Retina (tissue), 1 donor: ENCODE results near the gene ACIN1.
"Not testable (repeated sequence)": the region's sequence is repeated elsewhere in the genome, so short reads cannot be mapped to it uniquely, and the experiment has no call there.

Experiments used
- DNase-seq: peaks from one replicate; pipeline ENCODE4 v3.0.0-alpha.2; 2016

Gene ACIN1

DNA sequence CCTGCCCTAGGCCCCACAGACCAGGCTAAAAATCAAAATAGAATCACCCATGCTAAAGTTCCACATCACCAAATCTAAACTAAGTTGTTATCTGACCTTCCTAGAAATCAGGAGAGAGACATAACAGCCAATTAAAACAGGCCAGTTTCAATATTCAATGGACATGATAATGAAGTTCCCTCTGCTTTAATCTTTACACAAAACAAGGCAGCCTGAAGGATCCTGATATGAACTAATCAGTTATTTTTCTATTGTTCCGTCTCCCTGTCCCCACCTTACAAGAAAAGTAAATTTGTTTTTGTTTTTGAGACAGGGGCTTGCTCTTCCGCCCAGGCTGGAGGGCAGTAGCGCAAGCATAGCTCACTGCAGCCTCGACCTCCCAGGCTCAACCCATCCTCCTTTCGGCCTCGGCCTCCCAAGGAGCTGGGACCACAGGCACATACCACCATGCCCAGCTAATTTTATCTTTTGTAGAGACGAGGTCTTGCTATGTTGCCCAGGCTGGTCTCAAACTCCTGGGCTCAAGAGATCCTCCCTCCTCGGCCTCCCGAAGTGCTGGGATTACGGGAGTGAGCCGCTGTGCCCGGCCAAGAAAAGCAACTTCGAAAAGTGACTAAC is 29.5 kb upstream of the ACIN1 start:
- no peak for DNase-seq

DNA sequence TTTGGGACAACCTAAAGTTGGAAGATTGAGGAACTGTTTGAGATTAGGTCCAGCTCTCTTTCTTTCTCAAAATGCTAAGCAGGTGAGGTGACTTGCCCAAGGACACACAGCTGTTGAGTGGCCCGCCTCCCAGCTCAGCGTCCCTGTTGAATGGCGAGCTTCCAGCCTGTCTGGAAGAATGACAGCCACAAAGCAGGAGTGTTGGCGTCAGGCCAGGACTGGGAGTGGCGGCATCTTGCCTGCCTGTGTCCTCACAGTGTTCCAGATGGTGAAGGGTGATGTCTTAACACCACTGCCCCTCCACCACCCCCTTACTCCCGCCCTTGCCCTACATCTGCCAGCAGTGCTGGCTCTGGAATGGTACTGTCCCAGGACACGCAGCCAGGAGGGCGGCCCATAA is 28.5 kb upstream of the ACIN1 start:
- DNase-seq, result no peak

DNA sequence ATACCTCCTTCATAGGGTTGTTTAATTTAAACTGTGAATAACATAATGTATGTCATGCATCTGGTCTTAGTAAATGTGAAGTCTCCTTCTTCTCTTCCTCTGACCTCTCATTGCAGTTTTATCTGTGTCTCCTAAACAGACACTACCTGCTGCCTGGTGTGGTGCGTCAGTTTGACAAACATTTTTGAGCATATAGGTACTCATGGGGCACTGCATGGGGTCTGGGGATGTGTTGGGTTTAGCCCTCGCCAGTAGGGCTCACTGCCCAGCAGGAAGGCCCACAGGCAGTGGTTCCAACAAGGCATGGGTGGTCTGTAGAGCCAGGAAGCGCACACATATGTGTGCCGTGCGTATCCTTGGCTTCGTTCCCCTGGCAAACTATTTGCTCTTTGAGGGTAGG is 27.1 kb upstream of the ACIN1 start:
- DNase-seq, result no peak

DNA sequence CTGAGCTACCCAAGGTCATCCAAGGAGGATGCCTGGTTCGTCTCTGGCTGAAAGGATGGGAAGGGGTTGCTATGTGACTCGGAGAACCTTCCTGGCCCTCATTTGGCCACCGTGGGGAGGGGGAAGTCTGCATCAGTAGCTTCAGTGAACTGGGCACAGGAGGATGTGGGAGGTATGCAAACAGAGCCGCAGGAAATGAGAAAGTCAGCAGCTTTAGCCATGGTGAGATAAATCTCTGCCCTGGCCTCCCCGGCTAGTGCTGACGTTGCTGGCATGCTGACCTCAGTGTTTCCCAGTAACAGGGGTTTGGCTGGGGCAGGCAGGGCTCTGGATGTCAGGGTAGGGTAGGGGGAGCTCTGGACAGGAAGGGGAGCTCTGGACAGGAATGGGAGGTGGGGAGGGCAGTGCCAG is 26.4 kb upstream of the ACIN1 start:
- no peak for DNase-seq

DNA sequence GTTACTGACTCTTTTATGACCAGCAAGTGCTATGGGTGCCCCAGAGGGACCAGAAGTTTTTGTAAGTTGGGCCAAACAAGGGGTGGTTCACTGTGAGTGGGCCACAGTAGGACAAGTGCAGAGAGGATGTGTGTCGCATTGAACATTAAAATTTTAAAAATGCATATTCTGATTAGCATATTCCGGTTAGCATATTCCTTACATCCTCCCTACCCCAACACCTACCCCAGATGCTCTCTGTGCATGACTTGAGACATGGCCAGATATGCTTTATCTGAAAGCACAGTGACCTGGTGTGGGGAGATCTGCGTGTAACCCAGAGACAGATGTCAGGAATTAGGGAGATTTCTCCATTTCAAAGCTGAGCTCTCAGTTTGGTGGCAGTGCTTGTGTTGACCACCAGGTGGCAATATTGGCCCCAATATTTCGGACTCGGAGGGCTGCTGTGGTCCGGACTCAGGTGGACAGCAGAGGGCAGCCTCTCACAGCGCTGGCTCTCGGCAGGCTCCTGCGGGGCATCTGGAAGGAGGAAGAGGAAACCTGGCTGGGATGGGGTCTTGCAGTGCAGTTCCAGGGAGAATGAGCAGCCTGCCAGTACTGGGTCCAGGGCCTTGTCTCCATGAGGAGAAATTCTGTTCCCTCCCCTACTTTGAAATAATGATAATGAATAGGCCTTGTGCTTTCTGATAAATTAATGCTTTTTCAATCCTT is 25.8 kb upstream of the ACIN1 start:
- peak; percentile 86 for DNase-seq

DNA sequence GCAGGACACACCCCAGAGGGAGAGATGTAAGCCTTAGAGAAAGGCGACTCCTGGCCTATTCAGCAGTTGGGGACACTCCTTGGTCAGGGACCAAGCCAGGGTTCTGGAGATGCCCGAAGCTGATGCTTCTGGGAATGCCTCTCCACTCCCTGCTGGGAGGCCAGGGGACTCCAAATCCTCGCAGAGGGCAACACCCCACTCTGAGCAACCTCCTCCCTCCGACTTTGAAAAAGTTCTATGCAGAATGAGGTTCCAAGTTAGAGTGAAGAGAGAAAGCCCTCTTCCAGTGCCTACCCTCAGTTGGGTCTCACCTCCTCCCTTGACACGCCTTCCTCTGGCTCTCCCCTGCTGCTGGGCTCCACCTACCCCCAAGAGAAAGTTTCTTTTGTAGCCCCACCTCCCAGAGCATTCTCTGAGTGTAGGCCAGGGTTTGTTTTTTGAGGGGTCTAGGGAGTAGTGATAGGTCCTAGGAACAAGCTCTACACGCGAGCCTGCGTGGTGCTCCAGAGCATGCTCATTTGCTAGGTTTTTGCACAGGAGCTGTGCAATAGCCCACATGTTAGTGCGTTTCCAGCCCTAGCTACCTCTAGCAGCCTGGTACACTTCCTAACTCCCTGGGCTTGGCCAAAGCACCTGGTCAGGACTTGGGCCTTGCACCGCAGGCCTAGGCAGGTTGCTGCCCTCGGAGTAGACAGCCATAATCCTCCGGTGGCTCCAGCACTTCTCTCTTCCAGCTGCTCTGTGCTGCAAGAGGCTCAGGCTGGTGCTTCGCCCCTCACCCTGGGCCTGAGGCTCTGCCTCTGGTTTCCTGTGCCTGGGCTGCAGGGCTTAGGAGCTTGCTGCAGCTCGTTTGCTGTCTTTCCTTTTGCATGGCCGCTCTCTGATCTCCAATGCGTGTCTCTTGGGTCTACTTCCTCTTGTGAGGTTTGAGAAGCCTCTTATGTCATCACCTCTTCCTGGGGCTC is 24.7 kb upstream of the ACIN1 start:
- no peak for DNase-seq

DNA sequence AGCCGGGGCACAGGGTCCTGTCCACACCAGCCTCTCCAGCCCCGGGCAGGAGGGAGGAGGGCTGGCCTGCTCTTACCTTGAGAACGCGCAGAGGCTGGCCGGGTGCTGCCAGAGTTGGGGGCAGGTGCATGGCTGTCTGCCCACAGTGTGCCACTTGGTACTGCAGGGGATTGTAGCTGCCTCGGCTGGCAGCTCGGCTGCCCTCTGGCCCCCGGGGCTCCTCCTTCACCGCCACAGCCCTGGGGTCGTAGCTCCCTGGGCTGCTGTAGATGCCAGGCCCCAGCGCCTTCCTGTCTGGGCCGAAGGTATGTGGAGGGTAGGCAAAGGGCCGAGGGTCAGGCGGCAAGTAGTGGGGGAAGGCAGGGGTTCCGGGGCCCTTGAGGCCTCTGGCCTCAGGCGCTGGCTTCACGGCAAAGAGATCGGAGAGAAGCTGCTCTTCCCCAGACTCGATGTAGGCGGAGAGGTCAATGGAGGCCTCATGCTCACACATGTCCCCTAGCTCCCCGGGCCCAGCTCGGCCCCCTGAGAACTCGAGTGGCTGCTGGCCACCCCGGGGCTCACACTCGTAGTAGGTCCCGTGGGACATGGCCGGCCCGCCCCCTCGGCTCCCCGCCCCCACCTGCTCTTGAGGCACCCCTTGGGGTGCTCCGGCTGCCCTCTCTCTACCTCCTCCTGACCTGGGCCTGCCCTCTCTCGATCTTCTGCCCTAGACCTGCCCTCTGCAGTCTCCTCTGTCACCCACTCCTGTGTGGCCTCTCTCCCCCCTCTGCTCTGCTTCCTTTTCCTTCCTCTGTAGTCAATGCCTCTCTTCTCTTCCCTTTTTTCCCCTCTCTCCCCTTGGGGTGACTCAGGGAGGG is 23.8 kb upstream of the ACIN1 start, which contains the start of gene CEBPE:
Gene CEBPE, minus strand, starts transcription at position 750 of the 857 bp plus-strand sequence. Its CDS starts 164 bp downstream, at position 586.
- no peak for DNase-seq

DNA sequence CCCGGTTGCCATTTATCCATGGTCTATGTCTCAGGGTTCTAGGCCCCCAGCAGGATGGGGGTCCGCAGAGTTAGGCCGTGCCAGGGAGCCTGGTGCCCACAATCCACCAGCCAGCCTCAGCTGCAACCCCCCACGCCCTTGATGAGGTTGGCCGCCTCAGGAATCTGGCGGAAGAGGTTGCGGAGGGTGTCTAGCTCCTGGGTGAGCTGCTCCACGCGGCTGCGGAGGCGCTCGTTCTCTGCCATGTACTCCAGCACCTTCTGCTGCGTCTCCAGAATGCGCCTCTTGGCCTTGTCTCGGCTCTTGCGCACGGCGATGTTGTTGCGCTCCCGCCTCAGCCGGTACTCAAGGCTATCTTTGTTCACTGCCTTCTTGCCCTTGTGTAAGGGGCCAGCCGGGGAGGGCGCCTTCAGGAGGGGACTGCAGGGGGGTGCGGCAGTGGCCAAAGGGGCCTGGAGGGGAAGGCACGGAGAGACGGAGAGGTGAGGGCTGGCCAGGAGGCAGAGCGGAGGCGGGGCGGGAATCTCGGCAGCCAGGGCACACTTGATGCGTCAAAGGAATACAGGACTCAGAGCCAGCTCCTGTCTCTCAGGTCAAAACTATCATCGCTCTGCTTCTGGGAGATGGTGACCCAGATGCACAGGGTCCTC is 22.6 kb upstream of the ACIN1 start:
- DNase-seq, result no peak

DNA sequence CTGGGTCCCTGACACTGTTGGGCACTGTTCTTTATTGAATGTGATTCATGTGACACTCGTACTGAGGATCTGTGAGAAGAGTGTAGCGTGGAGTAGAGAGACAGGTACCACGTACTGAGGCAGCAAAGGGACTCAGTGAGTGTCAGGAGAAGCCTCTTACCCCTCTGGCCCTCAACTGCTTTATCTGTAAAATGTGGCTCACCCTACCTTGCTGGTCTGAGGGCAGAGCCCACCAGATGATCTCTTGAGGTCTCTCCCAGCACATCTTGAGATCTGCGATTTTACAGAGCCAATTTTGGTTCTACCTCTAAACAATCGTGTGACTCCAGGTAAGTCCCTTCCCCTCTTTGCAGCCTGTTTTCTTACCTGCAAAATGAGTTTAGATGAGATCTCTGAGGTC is 21.0 kb upstream of the ACIN1 start:
- no peak for DNase-seq

DNA sequence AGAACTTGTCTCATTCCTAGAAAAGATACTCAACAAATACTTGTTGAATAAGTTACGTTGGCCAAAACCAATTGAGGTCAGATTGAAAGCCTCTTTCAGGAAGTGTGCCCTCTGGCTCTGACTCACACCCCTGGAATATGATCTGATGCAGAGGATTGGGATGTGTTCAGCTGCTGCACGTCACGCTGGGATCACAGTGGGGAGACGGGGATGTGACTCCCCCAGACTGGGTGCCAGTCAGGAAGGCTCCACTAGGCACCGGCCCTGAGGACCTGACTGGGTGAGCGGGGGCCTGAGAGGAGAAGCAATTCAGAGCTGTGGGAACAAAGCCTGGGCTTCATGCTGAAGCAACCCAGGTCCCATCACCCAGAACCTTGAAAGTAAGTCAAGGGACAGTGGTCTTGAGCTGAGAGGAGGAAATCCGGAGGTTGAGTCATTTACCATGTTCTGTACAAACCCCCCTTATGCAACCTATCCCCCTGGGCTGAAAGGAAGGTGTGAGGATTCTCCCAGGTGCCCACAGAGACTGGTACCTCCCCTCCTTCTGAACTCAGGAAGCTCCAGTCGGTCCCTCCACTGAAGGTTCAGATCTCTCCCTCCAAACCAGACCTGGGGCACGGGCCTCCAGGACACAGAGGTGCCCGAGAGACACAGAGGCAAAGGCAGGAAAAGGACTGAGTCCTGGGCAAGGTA is 20.2 kb upstream of the ACIN1 start:
- DNase-seq, result no peak

DNA sequence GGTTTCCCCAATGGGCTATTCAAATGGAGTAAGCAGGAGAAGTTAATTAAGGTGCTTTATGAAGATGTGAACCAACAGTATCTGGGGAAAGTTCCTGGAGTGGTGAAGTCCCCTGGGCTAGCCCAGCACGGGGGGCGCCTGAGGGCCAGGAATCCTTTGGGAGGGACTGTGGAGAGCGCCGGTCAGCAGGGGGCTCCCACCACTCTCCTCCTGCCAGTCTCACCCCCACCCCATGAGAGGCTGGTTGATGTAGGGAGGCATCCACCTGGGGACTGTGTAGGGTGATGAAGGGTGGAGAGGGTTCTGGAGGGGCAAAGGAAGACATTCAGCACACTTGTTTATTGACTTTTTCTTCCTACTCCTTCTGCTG is 19.7 kb upstream of the ACIN1 start:
- DNase-seq, result no peak

DNA sequence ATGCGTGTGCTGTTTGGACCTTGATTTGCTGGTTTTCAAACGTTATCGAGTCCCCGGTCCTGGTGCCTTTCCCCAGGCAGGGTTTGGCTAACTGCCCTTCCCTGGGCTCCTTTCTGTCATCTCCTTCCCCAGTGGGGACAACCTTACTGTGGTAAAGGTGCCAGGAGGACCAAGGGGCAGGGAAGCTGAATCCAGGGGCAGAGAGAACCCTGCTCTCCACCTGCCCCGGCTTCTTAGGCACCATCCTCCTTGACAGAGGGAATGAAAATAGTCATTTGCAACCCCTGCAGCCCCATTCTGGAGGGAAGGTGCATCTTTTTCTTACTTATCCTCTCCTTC is 19.2 kb upstream of the ACIN1 start:
- DNase-seq, result no peak

DNA sequence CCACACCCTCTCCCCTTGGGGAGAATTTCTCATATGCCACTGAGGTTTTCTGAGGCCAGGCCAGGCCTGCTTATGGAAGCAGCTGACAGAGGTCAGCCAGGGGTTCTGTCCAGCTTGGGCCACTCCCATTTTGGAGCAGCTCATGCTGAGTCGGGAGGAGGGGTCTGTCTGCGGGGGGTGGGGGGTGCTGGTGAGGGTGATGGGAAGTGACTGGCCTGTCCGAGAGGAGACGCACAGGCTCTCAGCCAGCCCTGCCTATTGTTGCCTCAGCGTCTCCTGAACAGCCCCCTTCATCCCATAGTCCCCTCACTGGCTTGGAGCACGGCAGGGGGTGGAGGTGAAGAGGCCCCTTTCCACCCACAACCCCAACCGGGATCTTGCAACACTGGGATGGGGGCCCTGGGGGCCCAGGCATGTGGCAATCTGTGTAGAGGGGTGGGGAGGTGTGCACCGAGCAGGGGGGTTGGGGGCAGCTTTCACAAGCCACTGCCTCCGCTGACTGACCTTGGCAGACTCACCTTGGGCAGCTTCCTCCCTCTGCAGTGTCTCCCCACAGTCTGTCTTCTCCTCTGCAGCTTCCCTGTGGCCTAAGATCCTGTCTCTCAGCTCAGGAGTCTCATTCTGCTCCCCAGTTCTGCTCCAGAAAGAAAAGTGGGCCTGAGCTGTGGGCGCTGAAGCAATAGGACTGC is 18.6 kb upstream of the ACIN1 start:
- DNase-seq, result peak; percentile 46

DNA sequence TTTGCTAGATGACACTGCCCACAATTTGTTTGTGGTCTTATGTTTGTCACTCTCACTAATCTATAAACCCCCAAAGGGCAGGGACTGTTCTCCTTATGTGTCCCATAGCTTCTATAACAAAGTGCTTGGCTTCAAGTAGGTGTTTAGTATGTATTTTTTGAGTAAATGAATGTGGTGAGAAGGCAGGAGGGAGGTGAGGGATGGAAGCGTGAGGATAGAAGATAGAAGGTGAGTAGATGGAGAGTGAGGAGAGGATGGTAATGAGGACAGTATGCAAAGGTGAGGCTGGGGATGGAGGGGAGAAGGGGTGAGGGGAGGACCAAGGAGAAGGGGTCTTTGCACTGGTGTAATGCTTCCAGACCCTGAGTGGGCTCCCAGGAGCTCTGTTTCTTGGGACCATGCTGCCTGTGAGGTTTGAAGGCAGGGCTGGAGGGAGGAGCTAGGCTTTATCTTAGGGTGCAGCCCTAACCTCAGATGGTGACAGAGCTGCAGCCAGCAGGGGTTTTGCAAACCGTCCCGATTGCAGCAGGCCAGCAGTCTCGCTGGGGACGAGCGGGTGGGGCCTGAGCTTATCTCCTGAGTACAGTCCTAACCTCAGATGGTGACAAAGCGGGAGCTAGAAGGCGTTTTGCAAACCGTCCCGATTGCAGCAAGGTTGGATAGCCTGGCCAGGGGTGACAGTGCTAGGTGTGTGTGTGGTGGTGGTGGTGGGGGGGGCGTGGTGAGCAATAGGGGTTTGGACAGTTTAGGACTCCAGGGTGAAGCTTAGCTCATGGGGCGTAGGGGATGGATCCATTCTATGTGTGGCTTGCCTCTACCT is 17.6 kb upstream of the ACIN1 start:
- no peak for DNase-seq

DNA sequence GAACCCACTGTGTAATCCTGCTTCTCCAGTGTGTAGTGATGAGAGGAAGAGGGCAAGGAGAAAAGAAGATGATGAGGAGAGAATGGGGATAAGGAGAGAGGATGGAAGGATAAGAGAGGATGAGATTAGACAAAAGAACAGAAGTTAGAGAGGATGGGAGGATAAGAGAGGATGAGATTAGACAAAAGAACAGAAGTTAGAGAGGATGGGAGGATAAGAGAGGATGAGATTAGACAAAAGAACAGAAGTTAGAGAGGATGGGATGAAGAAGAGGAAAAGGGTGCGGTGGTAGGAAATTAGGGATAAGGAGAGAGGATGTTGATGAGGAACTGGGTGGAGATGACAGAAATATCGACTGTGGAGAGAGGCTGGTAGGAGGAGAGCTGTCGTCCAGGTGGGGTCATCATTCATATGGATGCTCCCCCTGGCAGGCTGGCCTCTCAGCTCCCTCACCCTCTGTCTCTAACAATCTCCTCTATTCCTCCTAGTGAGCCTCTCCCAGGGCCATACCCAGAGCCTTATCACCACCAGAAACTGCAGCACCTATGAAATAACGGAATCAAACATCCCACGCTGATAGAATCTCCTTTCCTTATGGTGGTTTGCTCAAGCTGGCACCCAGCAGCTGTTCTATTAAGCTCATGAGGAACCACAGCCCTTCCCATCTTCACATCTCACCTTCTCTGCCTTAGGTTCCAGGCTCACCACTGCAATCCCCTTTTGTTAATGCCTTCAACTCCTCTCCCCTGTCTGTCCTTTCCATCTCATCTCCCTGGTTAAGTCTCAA is 15.8 kb upstream of the ACIN1 start:
- DNase-seq, result no peak

DNA sequence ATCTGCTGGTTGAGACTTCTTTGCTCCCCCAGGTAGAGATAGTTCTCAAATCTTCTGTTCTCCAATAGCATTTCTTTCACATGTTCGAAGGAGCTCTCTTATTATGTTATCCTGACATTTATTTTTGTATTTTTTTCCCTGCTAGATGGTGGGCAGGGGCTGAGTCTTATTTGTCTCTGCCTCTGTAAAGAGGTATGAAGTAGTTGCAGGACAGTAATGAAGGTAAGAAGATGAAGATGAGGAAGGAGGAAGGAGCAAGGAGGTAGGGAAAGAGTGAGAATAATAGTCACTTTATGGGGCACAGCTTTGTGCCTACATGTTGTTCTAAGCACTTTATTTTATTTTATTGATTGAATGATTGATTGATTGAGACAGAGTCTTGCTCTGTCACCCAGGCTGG is 14.8 kb upstream of the ACIN1 start:
- DNase-seq, result no peak

DNA sequence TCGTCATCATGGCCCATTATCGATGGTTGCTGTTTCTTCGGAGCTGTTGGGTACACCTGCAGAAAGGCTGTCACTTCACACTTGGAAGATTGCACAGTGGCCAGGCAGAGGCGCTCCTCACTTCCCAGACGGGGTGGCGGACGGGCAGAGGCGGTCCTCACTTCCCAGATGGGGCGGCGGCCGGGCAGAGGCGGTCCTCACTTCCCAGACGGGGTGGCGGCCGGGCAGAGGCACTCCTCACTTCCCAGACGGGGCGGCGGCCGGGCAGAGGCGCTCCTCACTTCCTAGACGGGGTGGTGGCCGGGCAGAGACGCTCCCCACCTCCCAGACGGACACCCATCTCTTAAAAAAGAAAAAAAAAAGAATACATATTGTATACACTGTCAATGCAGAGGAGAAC is 13.2 kb upstream of the ACIN1 start:
- DNase-seq, result not testable (repeated sequence)

DNA sequence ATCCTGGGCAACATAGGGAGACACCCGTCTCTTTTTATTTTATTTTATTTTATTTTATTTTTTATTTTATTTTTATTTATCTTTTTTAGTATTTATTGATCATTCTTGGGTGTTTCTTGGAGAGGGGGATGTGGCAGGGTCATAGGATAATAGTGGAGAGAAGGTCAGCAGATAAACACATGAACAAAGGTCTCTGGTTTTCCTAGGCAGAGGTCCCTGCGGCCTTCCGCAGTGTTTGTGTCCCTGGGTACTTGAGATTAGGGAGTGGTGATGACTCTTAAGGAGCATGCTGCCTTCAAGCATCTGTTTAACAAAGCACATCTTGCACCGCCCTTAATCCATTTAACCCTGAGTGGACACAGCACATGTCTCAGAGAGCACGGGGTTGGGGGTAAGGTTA is 12.7 kb upstream of the ACIN1 start:
- not testable (repeated sequence) for DNase-seq

DNA sequence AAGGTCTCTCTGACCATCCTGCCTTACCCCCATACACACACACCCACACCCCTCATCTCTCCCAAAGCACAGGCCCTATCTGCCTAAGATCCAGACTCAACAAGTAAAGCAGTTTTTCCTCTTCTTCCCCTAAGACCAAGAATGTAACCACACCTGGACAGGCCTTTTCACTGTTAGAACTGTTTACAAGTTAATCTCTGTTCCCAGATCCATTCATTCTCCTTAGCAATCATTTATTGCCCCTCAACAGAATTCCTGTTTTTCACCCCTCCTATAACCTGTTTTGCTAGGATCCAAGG is 11.8 kb upstream of the ACIN1 start:
- DNase-seq, result no peak
